HG03175 (cell line): ENCODE results near the gene ST3GAL5.
"Not testable (repeated sequence)": the region's sequence is repeated elsewhere in the genome, so short reads cannot be mapped to it uniquely, and the experiment has no call there.

Experiments used
- ATAC-seq: cut with Tn5 transposase; IDR thresholded peaks from one replicate; pipeline ENCODE4 v1.9.1; 2021; ENCODE audit warnings: mild to moderate bottlenecking, moderate library complexity; ENCODE audit not compliant: unreplicated experiment

ST3GAL5 gene

DNA sequence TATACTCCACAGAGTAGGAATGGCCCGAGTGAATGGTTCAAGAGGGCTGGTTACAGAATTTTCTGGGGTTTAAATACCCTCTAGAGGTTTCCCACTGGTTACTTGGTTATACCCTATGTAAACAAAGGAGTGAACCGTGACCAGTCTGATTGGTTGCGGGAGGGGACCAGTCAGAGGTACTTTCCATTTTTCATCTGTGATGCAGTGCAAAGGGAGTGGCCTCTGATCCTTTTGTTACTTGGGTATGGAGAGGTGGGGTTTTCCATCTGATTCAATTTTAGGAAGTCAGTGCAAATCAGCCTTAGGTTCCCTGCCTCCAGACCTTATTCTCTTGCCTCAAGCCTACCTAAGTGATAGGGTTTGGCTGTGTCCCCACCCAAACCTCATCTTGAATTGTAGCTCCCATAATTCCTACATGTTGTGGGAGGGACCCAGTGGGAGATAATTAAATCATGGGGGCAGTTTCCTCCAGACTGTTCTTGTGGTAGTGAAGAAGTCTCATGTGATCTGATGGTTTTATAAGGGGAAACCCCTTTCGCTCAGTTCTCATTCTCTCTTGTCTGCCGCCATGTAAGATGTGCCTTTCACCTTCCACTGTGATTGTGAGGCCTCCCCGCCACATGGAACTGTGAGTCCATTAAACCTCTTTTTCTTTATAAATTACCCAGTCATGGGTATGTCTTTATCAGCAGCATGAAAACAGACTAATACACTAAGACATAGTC lies 5.9 kb upstream of the ST3GAL5 start:
- ATAC-seq = not testable (repeated sequence)

DNA sequence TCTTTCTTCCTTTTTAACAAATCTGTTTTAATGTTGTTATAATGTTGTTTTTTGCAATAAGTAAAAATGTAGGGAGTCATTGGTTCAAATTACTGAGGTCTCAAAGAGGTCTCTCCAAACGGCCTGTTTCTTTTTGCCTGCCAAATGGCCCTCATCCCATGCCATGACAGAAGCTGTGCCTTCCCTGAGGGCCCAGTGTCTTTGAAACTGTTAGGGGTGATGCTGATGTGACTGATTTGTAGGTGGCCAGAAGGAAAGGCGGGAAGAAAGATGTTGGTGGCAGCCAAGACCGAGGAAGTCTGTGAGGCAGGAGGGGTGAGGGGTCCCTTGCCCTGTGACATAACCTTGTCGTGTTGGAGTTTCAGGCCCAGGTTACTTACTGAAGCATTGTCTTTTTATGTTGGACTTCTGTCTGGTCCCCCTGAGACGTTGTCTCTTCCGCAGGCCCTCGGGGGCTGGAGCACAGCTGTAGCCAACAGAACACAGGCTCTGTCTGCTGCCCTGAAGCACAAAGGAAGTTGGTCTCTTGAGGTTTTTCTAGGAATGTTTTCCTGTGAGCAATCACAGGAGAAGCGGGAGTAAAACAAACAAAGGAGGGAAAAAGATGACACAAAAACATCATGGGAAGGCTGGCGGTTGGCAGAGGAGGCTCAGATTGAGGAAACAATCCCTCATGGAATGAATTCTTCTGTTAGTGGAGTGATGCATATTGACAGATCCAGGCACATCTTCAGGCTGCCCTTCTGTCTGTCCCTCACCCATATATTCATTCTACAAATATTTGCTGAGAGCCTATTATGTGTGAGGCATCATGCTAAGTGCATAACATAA lies 4.9 kb upstream of the ST3GAL5 start:
- no peak for ATAC-seq

DNA sequence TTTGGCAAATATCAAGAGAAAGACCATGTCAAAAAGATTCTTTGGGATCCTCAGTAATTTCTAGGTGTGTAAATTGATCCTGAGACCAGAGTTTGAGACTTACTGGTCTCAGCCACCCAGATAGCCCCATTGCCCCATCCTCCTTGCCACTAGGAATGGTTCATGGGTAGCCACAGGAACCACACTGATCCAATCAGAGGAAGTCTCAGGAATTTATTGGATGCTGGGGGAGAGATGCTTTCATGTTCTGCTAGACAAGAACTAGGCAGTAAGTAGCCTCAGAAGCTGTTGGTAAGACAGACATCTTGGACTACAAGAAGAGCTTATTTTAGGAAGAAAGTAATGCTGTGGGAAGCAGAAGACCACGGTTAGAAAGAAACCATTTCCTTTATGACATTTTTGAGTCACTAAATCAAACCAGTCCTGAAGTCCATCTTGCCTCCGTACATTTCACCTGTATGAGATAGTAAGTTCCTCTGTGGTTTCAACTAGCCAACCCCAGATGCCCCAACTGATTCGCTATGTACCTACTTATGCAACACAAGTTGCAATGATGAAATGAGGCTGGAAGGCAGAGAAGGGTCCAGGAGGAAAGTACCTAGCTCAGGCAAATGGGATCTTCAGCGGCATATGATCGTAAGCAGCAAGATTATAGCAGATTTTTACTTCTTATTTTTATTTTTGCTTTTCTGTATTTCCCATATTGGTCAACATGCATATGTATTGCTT lies 3.6 kb upstream of the ST3GAL5 start:
- ATAC-seq = no peak

GRCh38 chr2:85890522-85891176 lies 1.9 kb upstream of the ST3GAL5 start:
- no peak for ATAC-seq

GRCh38 chr2:85889627-85890281 lies 964 bp upstream of the ST3GAL5 start:
- no peak for ATAC-seq

DNA sequence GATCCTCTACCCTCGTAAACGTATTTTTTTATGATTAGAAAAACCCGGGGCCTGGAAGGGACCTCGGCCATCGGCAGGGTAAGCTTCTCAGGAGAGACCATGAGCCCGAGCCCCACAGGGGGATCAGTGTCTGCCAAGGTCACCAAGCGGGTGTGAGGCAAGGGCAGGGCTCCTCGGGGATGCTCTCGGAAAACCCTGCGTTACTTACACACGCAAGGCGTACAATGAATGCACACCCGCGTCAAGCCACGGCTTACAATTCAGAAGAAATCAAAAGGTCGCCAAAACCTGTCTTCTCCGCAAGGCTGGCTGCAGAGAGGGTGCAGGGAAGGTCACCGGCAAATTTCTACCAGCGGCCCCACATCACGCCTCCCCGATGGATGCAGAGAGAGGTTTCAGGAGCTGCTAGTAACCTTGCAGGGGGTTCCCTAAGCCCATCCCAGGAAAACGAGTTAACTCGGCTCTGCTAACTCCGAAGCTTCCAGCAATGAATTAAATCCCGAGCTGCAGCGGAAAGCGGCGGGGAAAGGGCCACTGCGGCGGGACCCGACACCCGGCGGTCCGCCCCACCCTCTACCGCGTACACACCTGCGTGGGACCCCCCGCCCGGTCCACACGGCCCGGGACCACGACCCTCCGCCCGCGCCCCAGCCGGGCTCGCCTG lies 638 bp downstream of the ST3GAL5 start:
- peak; percentile 13 for ATAC-seq

GRCh38 chr2:85887566-85888019 lies 1.2 kb downstream of the ST3GAL5 start:
- no peak for ATAC-seq

- no peak for ATAC-seq
Measured at GRCh38 chr2:85886590-85886989, 2.2 kb downstream of the ST3GAL5 start.

GRCh38 chr2:85886141-85886540 lies 2.6 kb downstream of the ST3GAL5 start:
- ATAC-seq = no peak

GRCh38 chr2:85881781-85882180 lies 7.0 kb downstream of the ST3GAL5 start:
- not testable (repeated sequence) for ATAC-seq

DNA sequence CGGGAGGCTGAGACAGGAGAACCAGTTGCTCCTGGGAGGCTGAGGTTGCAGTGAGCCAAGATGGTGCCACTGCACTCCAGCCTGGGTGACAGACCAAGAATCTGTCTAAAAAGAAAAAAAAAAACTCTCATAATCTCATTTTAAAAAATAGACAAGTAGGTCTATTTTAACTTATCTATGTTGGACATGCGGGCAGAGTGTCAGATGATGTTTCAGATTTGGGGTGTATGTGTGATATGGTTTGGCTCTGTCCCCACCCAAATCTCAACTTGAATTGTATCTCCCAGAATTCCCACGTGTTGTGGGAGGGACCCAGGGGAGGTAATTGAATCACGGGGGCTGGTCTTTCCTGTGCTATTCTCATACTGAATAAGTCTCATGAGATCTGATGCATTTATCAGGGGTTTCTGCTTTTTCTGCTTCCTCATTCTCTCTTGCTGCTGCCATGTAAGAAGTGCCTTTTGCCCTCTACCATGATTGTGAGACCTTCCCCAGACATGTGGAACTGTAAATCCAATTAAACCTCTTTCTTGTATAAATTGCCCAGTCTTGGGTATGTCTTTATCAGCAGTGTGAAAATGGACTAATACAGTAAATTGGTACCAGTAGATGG lies 8.0 kb downstream of the ST3GAL5 start:
- ATAC-seq = not testable (repeated sequence)

DNA sequence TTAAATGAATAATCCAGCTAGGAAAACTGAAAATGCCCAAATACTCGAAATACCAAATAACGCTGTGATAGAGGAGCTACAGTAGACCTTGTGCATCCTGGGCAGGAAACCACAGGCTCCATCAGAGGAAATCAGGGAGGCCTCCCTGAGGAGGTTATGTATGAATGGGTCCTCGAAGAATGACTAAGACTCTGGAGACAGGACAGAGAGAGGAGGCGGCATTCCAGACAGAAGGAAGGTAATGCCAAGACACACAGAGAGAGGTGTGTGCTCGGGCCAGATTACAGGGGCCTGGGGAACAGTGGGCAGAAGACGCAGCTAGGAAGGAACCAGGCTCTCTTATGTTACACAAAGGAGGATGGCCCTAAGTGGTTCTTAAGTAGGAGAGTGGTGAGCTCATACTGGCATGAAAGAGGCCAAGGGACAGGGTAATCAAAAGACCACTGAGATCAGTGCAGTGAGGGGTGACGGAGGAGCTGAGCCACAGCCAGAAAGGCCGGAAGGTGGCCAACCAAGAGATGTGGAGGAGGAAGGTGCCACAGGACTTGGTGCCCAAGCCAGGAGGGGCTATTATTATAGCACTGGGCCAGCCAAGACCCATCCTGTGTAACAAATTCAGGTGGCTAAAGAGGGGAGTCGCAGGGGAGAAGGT lies 9.9 kb downstream of the ST3GAL5 start:
- no peak for ATAC-seq

DNA sequence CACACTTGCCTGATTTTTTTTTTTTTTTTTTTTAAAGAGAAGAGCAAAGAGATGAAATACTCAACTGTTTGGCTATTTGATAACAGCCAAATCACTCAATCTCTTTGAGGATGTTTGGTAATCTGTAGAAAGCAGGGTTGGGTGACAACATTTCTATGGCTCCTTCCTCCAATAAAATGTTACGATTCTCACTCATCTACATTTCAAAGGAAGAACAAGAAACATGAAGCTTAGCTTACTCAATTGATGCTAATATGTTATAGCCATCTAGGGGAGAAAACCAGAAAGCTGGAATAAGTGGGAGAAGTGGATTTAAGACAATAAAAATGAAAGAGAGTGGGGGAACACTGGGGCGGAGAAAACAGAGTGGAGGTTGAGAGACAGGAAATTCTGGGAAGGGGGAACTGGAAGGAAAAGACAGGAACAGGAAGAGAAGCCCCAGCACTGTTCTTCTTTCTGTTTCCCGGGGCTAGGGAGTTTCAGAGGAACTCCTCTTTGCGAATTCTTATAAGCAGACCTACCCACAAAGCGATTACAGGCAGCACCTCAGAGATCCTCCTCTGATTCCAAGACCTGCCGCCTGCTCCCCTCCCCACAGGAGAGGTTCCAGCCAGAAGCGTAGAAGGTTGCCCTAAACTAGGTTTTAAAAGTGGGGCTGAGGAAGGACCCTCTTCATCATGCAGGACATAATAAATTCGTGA lies 13.3 kb downstream of the ST3GAL5 start:
- no peak for ATAC-seq

GRCh38 chr2:85873679-85874078 lies 15.1 kb downstream of the ST3GAL5 start:
- no peak for ATAC-seq

GRCh38 chr2:85872536-85873161 lies 16.1 kb downstream of the ST3GAL5 start:
- no peak for ATAC-seq

DNA sequence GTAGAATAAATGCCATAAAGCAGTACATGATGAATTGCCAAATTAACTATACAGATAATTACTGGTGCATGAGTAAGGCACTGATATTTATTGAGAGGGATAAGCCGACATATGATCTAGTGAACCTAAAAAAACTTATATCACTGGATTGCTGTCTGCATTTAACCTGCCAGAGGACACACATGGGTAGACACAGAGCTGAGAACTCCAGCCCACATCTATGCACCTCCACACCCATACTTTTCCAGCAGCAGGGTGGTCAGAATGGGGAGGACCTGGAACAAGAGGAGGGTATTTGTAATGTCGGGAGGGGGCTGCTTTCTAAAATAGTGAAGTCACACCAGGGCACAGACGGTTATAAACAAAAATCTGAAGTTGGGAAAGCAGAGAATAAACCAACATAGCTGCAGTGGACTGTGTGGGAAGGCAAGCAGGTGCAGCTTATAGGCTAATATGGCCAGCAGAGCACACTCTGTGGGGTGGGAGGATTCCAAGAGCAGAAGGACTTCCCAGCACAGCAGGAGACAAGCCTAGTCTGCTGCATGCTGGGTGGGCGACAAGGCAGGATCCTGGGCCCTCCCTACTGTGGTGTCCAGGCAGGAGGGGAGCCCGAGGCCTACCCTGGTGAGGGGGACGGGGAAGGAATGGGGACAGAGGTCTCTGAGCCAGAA lies 17.2 kb downstream of the ST3GAL5 start:
- no peak for ATAC-seq

- no peak for ATAC-seq
Measured at GRCh38 chr2:85868822-85869221, 20.0 kb downstream of the ST3GAL5 start.
